HepG2 (cell line): Measurements from ENCODE around the gene SEMA5B. TPM values are rescaled to one million over a fixed set of nuclear protein-coding genes. Genes with fewer than 3 reads are reported as not detected.
A peak's percentile ranks its signal among the peaks of the same experiment; 100 is the strongest.

Experiments used
- ATF1 ChIP-seq: IDR thresholded peaks from 2 replicates; pipeline ENCODE4 v1.6.1; 2016; ENCODE audit warnings: mild to moderate bottlenecking, control low read depth
- CBX2 ChIP-seq, 2 experiments: fragments of 200-600 bp in 1 of 2; sonication (generic); formaldehyde crosslinking in 1 of 2; IDR thresholded peaks; 2 replicates each; pipeline versions ENCODE4 v1.7.0 to v1.8.1; 2018 to 2022; ENCODE audit warnings: low read depth in 2 of 2, low read length in 1 of 2, mild to moderate bottlenecking in 1 of 2, missing genetic modification reagents in 1 of 2
- ERF ChIP-seq: IDR thresholded peaks from 2 replicates; pipeline ENCODE4 v1.6.1; 2018; ENCODE audit warnings: missing biosample characterization, missing genetic modification reagents
- GATAD2A ChIP-seq: IDR thresholded peaks from 2 replicates; pipeline ENCODE4 v1.6.1; 2016
- HDAC2 ChIP-seq: sonication (generic); formaldehyde crosslinking; IDR thresholded peaks from 2 replicates; pipeline ENCODE4 v1.4.0; 2020; ENCODE audit warnings: missing genetic modification reagents
- KAT2B ChIP-seq: fragments of 150-350 bp; IDR thresholded peaks from 2 replicates; pipeline ENCODE4 v1.6.1; 2014; ENCODE audit warnings: low read depth, low read length, borderline replicate concordance
- KLF13 ChIP-seq: sonication (generic); formaldehyde crosslinking; IDR thresholded peaks from 2 replicates; pipeline ENCODE4 v1.4.0; 2020; ENCODE audit warnings: mild to moderate bottlenecking, missing genetic modification reagents
- LBX2 ChIP-seq: sonication (generic); formaldehyde crosslinking; IDR thresholded peaks from 2 replicates; pipeline ENCODE4 v1.5.0; 2020; ENCODE audit warnings: missing genetic modification reagents, mild to moderate bottlenecking, borderline replicate concordance
- MTERF4 ChIP-seq: sonication (generic); formaldehyde crosslinking; IDR thresholded peaks from 2 replicates; pipeline ENCODE4 v1.8.0; 2023; ENCODE audit warnings: mild to moderate bottlenecking, missing genetic modification reagents
- NCOA5 ChIP-seq: sonication (generic); formaldehyde crosslinking; IDR thresholded peaks from 2 replicates; pipeline ENCODE4 v1.4.0; 2020; ENCODE audit warnings: missing genetic modification reagents
- NFE2L2 ChIP-seq: fragments of 150-350 bp; IDR thresholded peaks from 2 replicates; pipeline ENCODE4 v1.6.1; 2014; ENCODE audit warnings: low read length
- POGZ ChIP-seq: sonication (generic); formaldehyde crosslinking; IDR thresholded peaks from 2 replicates; pipeline ENCODE4 v1.4.0; 2020; ENCODE audit warnings: mild to moderate bottlenecking, missing genetic modification reagents
- SOX6 ChIP-seq, 2 experiments: fragments of 450-650 bp in 1 of 2; sonication (generic) in 1 of 2; formaldehyde crosslinking in 1 of 2; IDR thresholded peaks; 2 replicates each; pipeline versions ENCODE4 v1.4.0 to v1.6.1; 2017 to 2020; ENCODE audit warnings: antibody characterized with exemption in 1 of 2, mild to moderate bottlenecking in 1 of 2, missing genetic modification reagents in 1 of 2
- SRF ChIP-seq: IDR thresholded peaks from 2 replicates; pipeline ENCODE4 v1.6.1; 2011; ENCODE audit warnings: mild to moderate bottlenecking, low read depth, low read length, moderate library complexity
- SRSF9 ChIP-seq: fragments of 200-400 bp; formaldehyde crosslinking; IDR thresholded peaks from 2 replicates; pipeline ENCODE4 v1.6.1; 2018; ENCODE audit warnings: borderline replicate concordance, mild to moderate bottlenecking, low read depth, low read length; ENCODE audit not compliant: insufficient read depth, poor library complexity, severe bottlenecking
- SSRP1 ChIP-seq: IDR thresholded peaks from 2 replicates; pipeline ENCODE4 v1.6.1; 2016; ENCODE audit warnings: control low read depth
- TFDP1 ChIP-seq: IDR thresholded peaks from 2 replicates; pipeline ENCODE4 v1.6.1; 2016; ENCODE audit warnings: missing compliant biosample characterization, missing genetic modification reagents, borderline replicate concordance
- ZFP36 ChIP-seq: fragments of 150-350 bp; IDR thresholded peaks from 2 replicates; pipeline ENCODE4 v1.6.1; 2018; ENCODE audit warnings: borderline replicate concordance, low read length, low read depth; ENCODE audit not compliant: partially characterized antibody
- ZIK1 ChIP-seq: sonication (generic); formaldehyde crosslinking; IDR thresholded peaks from 2 replicates; pipeline ENCODE4 v1.5.0; 2020; ENCODE audit warnings: mild to moderate bottlenecking, low read depth, missing genetic modification reagents, borderline replicate concordance
- ZNF124 ChIP-seq: sonication (generic); formaldehyde crosslinking; IDR thresholded peaks from 2 replicates; pipeline ENCODE4 v1.4.0; 2020; ENCODE audit warnings: missing genetic modification reagents
- ZNF251 ChIP-seq: sonication (generic); formaldehyde crosslinking; IDR thresholded peaks from 2 replicates; pipeline ENCODE4 v1.9.0; 2021; ENCODE audit warnings: mild to moderate bottlenecking, missing genetic modification reagents
- ZNF350 ChIP-seq: sonication (generic); formaldehyde crosslinking; IDR thresholded peaks from 2 replicates; pipeline ENCODE4 v1.4.0; 2020; ENCODE audit warnings: mild to moderate bottlenecking, low read depth, missing genetic modification reagents, borderline replicate concordance
- ZNF564 ChIP-seq: sonication (generic); formaldehyde crosslinking; IDR thresholded peaks from 2 replicates; pipeline ENCODE4 v1.8.1; 2023; ENCODE audit warnings: mild to moderate bottlenecking, missing genetic modification reagents
- ZNF772 ChIP-seq: sonication (generic); formaldehyde crosslinking; IDR thresholded peaks from 2 replicates; pipeline ENCODE4 v1.5.0; 2020; ENCODE audit warnings: mild to moderate bottlenecking, missing genetic modification reagents
- ZNF83 ChIP-seq: sonication (generic); formaldehyde crosslinking; IDR thresholded peaks from 2 replicates; pipeline ENCODE4 v1.4.0; 2020; ENCODE audit warnings: missing genetic modification reagents, mild to moderate bottlenecking, borderline replicate concordance
- polyA plus RNA-seq, 8 experiments: library from polyadenylated mRNA; depleted of rRNA in 3 of 8; stranded (reverse) in 7 of 8; unstranded in 1 of 8; fragments of >200 nt; fragmentation: Illumina TruSeq in 4 of 8; extraction: Trizol in 4 of 8; gene quantifications; 2 replicates each; pipeline versions ENCODE4 v1.2.1 to v1.2.3, GENCODE V29; 2011 to 2016; ENCODE audit warnings: low read depth in 4 of 8, missing spikeins in 1 of 8, mixed read lengths in 1 of 8; ENCODE audit not compliant: insufficient read depth in 1 of 8
- total RNA-seq, 5 experiments: library from RNA; depleted of rRNA; stranded (reverse); fragments of >200 nt; fragmentation: Illumina TruSeq; extraction: Trizol; gene quantifications; 2 replicates each; pipeline ENCODE4 v1.2.3, GENCODE V29; 2016; ENCODE audit warnings: low read depth in 1 of 5
- TF ChIP-seq, protein P1 (sequence below): sonication (generic); formaldehyde crosslinking; IDR thresholded peaks from 2 replicates; pipeline ENCODE4 v1.4.0; 2020; ENCODE audit warnings: missing genetic modification reagents

Gene SEMA5B
- total and polyA plus RNA-seq, 2 of the 13 experiments (the other 11 are each of a cell fraction or from before 2014, with no cell fraction given) = not detected

DNA sequence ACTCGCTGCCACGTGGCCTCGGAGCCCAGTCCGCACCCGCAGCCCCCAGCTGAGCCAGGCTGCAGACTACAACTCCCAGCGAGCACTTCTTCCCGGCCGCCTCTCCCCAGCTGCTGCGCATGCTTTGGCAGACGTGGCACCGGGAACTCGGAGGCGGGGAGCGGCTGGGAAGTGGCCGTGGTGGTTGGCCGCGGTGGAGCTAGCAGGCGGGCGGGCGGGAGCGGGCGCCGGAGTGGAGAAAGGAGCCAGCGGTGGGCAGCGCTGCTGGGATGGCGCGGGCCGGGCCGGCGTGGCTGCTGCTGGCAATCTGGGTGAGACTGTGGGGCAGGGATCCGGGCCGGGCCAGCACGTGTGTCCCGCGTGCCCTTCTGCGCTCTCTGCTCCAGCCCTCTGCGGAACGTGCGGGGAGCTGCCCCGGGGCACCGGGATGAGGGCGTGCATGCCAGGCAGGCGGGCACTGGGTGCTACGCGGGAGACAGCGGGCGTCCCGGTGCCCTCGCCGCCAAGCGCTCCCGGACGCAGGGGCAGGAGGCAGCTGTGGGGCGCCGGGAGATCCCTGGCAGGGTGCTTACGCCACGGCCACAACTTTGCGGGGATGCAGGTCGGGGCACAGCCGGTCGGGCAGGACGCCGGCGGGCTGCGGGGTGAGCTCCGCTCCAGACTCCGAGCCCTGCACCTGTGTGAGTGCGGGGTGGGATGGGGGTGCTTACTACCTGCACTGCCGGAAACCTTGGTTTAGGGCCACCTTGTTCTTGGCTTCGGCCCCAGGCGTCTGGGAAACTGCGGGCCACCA lies 39.5 kb upstream of the SEMA5B start, which contains the start of gene PDIA5 (continued):
- TF ChIP-seq LBX2 (CRISPR knock-in tag) = no peak
- TF ChIP-seq POGZ = peak; percentile 49
- TF ChIP-seq ZIK1 = peak; percentile 40; the same call in 1 of the 2 replicates
- TF ChIP-seq ZNF251 (CRISPR knock-in tag) = 0 out of 2 replicates have a peak, but pooled peaks have one; percentile 35
- TF ChIP-seq ATF1 (CRISPR knock-in tag) = no peak
- TF ChIP-seq SSRP1 (CRISPR knock-in tag) = no peak
- no peak for TF ChIP-seq MTERF4 (CRISPR knock-in tag)
- TF ChIP-seq ERF (CRISPR knock-in tag) = peak; percentile 80; the same call in 1 of the 2 replicates
- 0 out of 2 replicates have a peak, but pooled peaks have one; percentile 29 for TF ChIP-seq ZNF564 (CRISPR knock-in tag)
- no peak for TF ChIP-seq SOX6 (IDR thresholded peaks at IDR 0.05)
- TF ChIP-seq SOX6 (CRISPR knock-in tag; IDR thresholded peaks at IDR 0.05) = no peak; the same call in 1 of the 2 replicates
- TF ChIP-seq ZNF350 (CRISPR knock-in tag) = peak; percentile 87; the same call in 1 of the 2 replicates
- TF ChIP-seq ZNF83 (CRISPR knock-in tag) = no peak
- no peak for TF ChIP-seq SRSF9
- no peak for TF ChIP-seq CBX2 (IDR thresholded peaks at IDR 0.05; ENCODE audit: low read depth, low read length)
- no peak for TF ChIP-seq CBX2 (CRISPR knock-in tag; IDR thresholded peaks at IDR 0.05; ENCODE audit: low read depth)
- peak; percentile 65; the same call in 1 of the 2 replicates for TF ChIP-seq GATAD2A (CRISPR knock-in tag)
- no peak for TF ChIP-seq NFE2L2
- no peak for TF ChIP-seq SRF
- no peak for TF ChIP-seq KLF13 (CRISPR knock-in tag)
- TF ChIP-seq ZFP36 = no peak
- TF ChIP-seq, protein P1, sequence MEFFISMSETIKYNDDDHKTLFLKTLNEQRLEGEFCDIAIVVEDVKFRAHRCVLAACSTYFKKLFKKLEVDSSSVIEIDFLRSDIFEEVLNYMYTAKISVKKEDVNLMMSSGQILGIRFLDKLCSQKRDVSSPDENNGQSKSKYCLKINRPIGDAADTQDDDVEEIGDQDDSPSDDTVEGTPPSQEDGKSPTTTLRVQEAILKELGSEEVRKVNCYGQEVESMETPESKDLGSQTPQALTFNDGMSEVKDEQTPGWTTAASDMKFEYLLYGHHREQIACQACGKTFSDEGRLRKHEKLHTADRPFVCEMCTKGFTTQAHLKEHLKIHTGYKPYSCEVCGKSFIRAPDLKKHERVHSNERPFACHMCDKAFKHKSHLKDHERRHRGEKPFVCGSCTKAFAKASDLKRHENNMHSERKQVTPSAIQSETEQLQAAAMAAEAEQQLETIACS (CRISPR knock-in tag) = no peak
- TF ChIP-seq HDAC2 (CRISPR knock-in tag) = peak; percentile 44; the same call in 1 of the 2 replicates
- TF ChIP-seq KAT2B = no peak
- no peak for TF ChIP-seq NCOA5 (CRISPR knock-in tag)
- peak; percentile 96 for TF ChIP-seq TFDP1 (CRISPR knock-in tag)
- TF ChIP-seq ZNF772 (CRISPR knock-in tag) = peak; percentile 94
- TF ChIP-seq ZNF124 (CRISPR knock-in tag) = no peak
